GM12878 (cell line): ENCODE results near the gene ADAM29. TPM values are rescaled to one million over a fixed set of nuclear protein-coding genes. Genes with fewer than 3 reads are reported as not detected.
A peak's percentile ranks its signal among the peaks of the same experiment; 100 is the strongest.

Source experiments
- ATAC-seq: fragments of 200-7000 bp; cut with Tn5 transposase; 3 replicates; pipeline ENCODE4 v1.9.1; 2020; ENCODE audit warnings: mild to moderate bottlenecking, moderate library complexity
- BruUV-seq: library from RNA; stranded (reverse); fragments of 400-500 nt; replicated peaks from 2 replicates; lab custom pipeline; 2021; lab: Mats Ljungman, UMichigan
- CTCF ChIA-PET: fragments of 300-600 bp; sonication (Branson Sonifier 250); formaldehyde crosslinking; extraction: SDS; loops from one replicate; lab custom pipeline; 2021; ENCODE audit warnings: inconsistent platforms; lab: Yijun Ruan, JAX
- POLR2A ChIA-PET: fragments of 350-600 bp; formaldehyde crosslinking; extraction: SDS; loops from one replicate; lab custom pipeline; 2021; ENCODE audit warnings: inconsistent platforms; lab: Charles Lee
- RAD21 ChIA-PET: fragments of 300-600 bp; sonication (Branson Sonifier 250); formaldehyde crosslinking; loops from one replicate; lab custom pipeline; 2023; ENCODE audit warnings: antibody characterized with exemption; ENCODE audit not compliant: unreplicated experiment; lab: Charles Lee
- SMC1A ChIA-PET: fragments of 300-600 bp; sonication (Branson Sonifier 250); formaldehyde crosslinking; loops from one replicate; lab custom pipeline; 2023; ENCODE audit not compliant: unreplicated experiment, uncharacterized antibody; lab: Charles Lee
- DNase-seq: peaks from one replicate; pipeline ENCODE4 v3.0.0-alpha.2; 2011; ENCODE audit warnings: low read depth, low spot score
- FAIRE-seq: peaks from 3 replicates; lab custom pipeline; 2011; peaks lifted over from hg19 to GRCh38; lab: Jason Lieb, UNC
- H2AFZ ChIP-seq: 2 replicates; pipeline ENCODE4 v1.6.0; 2011; ENCODE audit warnings: low read depth, low read length, control low read depth; ENCODE audit not compliant: control insufficient read depth
- H3K27ac ChIP-seq: 2 replicates; pipeline ENCODE4 v1.5.1; 2011; ENCODE audit warnings: control low read depth; ENCODE audit not compliant: control insufficient read depth, insufficient read depth
- H3K27me3 ChIP-seq, 2 experiments: replicated peaks in 1 of 2; 2 replicates each; pipeline versions ENCODE4 v1.6.0 to v1.6.1; 2011; ENCODE audit warnings: low read length in 1 of 2; ENCODE audit not compliant: control insufficient read depth in 2 of 2, insufficient read depth in 2 of 2
- H3K36me3 ChIP-seq, 2 experiments: 2 replicates each; pipeline ENCODE4 v1.5.1; 2011; ENCODE audit warnings: low read length in 1 of 2; ENCODE audit not compliant: control insufficient read depth in 2 of 2, insufficient read depth in 2 of 2
- H3K4me1 ChIP-seq: 2 replicates; pipeline ENCODE4 v1.6.1; 2011; ENCODE audit warnings: mild to moderate bottlenecking, low read length, moderate library complexity, mixed read lengths; ENCODE audit not compliant: control insufficient read depth, insufficient read depth
- H3K4me2 ChIP-seq: 2 replicates; pipeline ENCODE4 v1.6.0; 2011; ENCODE audit warnings: control low read depth; ENCODE audit not compliant: control insufficient read depth, insufficient read depth
- H3K4me3 ChIP-seq: fragments of 200-600 bp; sonication (generic); 2 replicates; pipeline ENCODE4 v1.5.1; 2016
- H3K79me2 ChIP-seq: 2 replicates; pipeline ENCODE4 v1.6.0; 2011; ENCODE audit warnings: low read length; ENCODE audit not compliant: control insufficient read depth, insufficient read depth
- H3K9ac ChIP-seq: 2 replicates; pipeline ENCODE4 v1.8.0; 2011; ENCODE audit warnings: low read length, control low read depth, mixed read lengths; ENCODE audit not compliant: control insufficient read depth, insufficient read depth
- H3K9me3 ChIP-seq: replicated peaks from 3 replicates; pipeline ENCODE4 v1.5.1; 2011; ENCODE audit warnings: mild to moderate bottlenecking, low read length; ENCODE audit not compliant: control insufficient read depth, insufficient read depth
- H4K20me1 ChIP-seq: 2 replicates; pipeline ENCODE4 v1.6.0; 2011; ENCODE audit not compliant: control insufficient read depth, insufficient read depth
- ATF2 ChIP-seq: IDR thresholded peaks from 2 replicates; pipeline ENCODE4 v1.6.1; 2012; ENCODE audit warnings: low read length, inconsistent platforms
- BCL11A ChIP-seq: IDR thresholded peaks from 2 replicates; pipeline ENCODE4 v1.6.1; 2011; ENCODE audit warnings: low read depth, low read length
- CHD4 ChIP-seq: fragments of 200-600 bp; sonication (generic); IDR thresholded peaks from 2 replicates; pipeline ENCODE4 v1.6.1; 2016; ENCODE audit warnings: mild to moderate bottlenecking
- FOS ChIP-seq: IDR thresholded peaks from 3 replicates; pipeline ENCODE4 v1.6.1; 2011; ENCODE audit warnings: borderline replicate concordance; ENCODE audit not compliant: insufficient read length; ENCODE audit errors: extremely low read depth
- HCFC1 ChIP-seq: fragments of 150-350 bp; IDR thresholded peaks from 2 replicates; pipeline ENCODE4 v1.6.1; 2014; ENCODE audit warnings: low read length
- MEF2B ChIP-seq: fragments of 450-650 bp; IDR thresholded peaks from 2 replicates; pipeline ENCODE4 v1.6.1; 2018; ENCODE audit warnings: mild to moderate bottlenecking, moderate library complexity; ENCODE audit not compliant: partially characterized antibody, poor library complexity, severe bottlenecking
- NFIC ChIP-seq: IDR thresholded peaks from 2 replicates; pipeline ENCODE4 v1.6.1; 2012; ENCODE audit warnings: low read depth, mild to moderate bottlenecking, inconsistent platforms, low read length, moderate library complexity
- POU2F2 ChIP-seq: IDR thresholded peaks from 3 replicates; pipeline ENCODE4 v1.6.1; 2011; ENCODE audit warnings: low read depth, mild to moderate bottlenecking, low read length, borderline replicate concordance
- SMARCA5 ChIP-seq: fragments of 450-650 bp; IDR thresholded peaks from 2 replicates; pipeline ENCODE4 v1.6.1; 2017; ENCODE audit warnings: mild to moderate bottlenecking
- SMC3 ChIP-seq: IDR thresholded peaks from 2 replicates; pipeline ENCODE4 v1.6.1; 2011; ENCODE audit warnings: low read length, improper control_type of control experiment, borderline replicate concordance
- SP1 ChIP-seq: IDR thresholded peaks from one replicate; pipeline ENCODE4 v1.6.1; 2011; ENCODE audit warnings: low read depth, low read length
- YBX1 ChIP-seq: fragments of 450-650 bp; IDR thresholded peaks from 2 replicates; pipeline ENCODE4 v1.6.1; 2016; ENCODE audit warnings: antibody characterized with exemption
- ZNF274 ChIP-seq: IDR thresholded peaks from one replicate; pipeline ENCODE4 v1.8.0; 2011; ENCODE audit not compliant: insufficient read length, insufficient read depth
- WGBS: methylation state at CpG from one replicate; pipeline ENCODE4 v1.1.6; 2016; ENCODE audit warnings: low lambda C conversion rate; ENCODE audit not compliant: insufficient replicate concordance, insufficient coverage; ENCODE audit errors: missing lambda C conversion rate; 5-methylcytosine and 5-hydroxymethylcytosine counted together
- in situ Hi-C: fragments of 300-500 bp; cut with MboI; formaldehyde crosslinking; loops from 9 replicates; pipeline ENCODE4 v1.14.3; 2018; ENCODE audit warnings: mixed read lengths
- intact Hi-C: fragments of 100-400 bp; cut with micrococcal nuclease; formaldehyde crosslinking; loops from one replicate; pipeline ENCODE4 v1.14.2; 2022; ENCODE audit not compliant: unreplicated experiment
- polyA plus RNA-seq, 11 experiments: library from polyadenylated mRNA; depleted of rRNA in 4 of 11; unstranded in 6 of 11; stranded (reverse) in 5 of 11; fragments of >200 nt; fragmentation: Nextera tagmentation in 4 of 11; fragmentation: Illumina TruSeq in 1 of 11; extraction: Ambion mirVana in 4 of 11; extraction: Trizol in 1 of 11; gene quantifications; 1 replicate in 1 of 11; 2 replicates in 10 of 11; pipeline versions ENCODE4 v1.2.1 to v1.2.3, GENCODE V29; 2011 to 2016; ENCODE audit warnings: inconsistent platforms in 2 of 11, missing spikeins in 2 of 11, low read depth in 1 of 11
- total RNA-seq, 4 experiments: library from RNA; depleted of rRNA in 3 of 4; stranded (reverse); fragments of >200 nt in 3 of 4; fragmentation: Illumina TruSeq in 1 of 4; extraction: Trizol in 1 of 4; gene quantifications; 2 replicates each; pipeline versions ENCODE4 v1.2.1 to v1.2.3, GENCODE V29; 2013 to 2021
- TF ChIP-seq, protein P1 (sequence below): fragments of 450-650 bp; IDR thresholded peaks from 2 replicates; pipeline ENCODE4 v1.6.1; 2016; ENCODE audit warnings: mild to moderate bottlenecking

The ADAM29 gene
- total and polyA plus RNA-seq, 10 of the 15 experiments (the other 5 are each of a cell fraction or from before 2014, with no cell fraction given) = 0.04 to 0.20 (median 0.10) TPM; not detected in 7

DNA sequence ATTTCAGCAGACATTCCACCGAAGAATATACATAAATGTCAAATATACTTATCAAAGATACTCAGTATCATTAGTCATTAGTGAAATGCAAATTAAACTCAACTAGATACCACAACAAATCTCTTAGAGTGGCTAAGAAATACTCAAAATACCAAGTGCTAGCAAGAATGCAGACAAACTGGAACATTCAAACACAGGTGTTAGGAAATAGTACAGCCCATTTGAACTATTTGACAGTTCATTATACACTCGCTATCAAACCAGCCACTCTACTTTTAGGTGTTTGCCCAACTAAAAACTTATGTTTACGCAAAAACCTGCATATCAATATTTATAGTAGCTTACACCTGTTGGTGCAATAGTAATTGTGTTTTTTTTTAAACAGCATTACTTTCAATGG lies 8.8 kb downstream of the ADAM29 start:
- in situ Hi-C loops = loop anchor here (10.0 kb wide), 1 partner anchor 642 kb away; the partner anchor contains the start of genes CEP44 and FBXO8
- peaks cover 13% of the 10 kb centered on the region for H3K4me1 ChIP-seq
- H3K36me3 ChIP-seq = no peaks in the 10 kb centered on the region
- no peaks in the 10 kb centered on the region for H3K9me3 ChIP-seq
- CTCF ChIA-PET = interaction anchor here (2.1 kb wide), 1 partner anchor 52 kb away, joined by 6 read pairs; no protein-coding TSS in a partner anchor
- BruUV-seq = no TSS peak
- no peak overlapping the region for H3K4me3 ChIP-seq
- ATAC-seq = no peak
- no peaks in the 10 kb centered on the region for H4K20me1 ChIP-seq
- 61% methylated on average over 3 of the region's 3 CpGs for WGBS
- intact Hi-C loops = no loop called here
- no peak overlapping the region for H3K4me2 ChIP-seq
- H3K27me3 ChIP-seq = no peaks in the 10 kb centered on the region
- SMC1A ChIA-PET = interaction anchor here (1.4 kb wide), 1 partner anchor 10 kb away, joined by 4 read pairs; no protein-coding TSS in a partner anchor
- H3K27ac ChIP-seq = no peak overlapping the region; the same call in 1 of the 2 replicates
- TF ChIP-seq SMARCA5 = 0 out of 2 replicates have a peak, but pooled peaks have one; percentile 32
- no peak for TF ChIP-seq YBX1
- no peak for FAIRE-seq
- POLR2A ChIA-PET = interaction anchor here (0.6 kb wide), 1 partner anchor 798 kb away, joined by 4 read pairs; no protein-coding TSS in a partner anchor
- H3K79me2 ChIP-seq = no peaks in the 10 kb centered on the region
- no peak overlapping the region for H3K9ac ChIP-seq
- DNase-seq = no peak
- H2AFZ ChIP-seq = no peak overlapping the region
- RAD21 ChIA-PET = interaction anchor here (1.1 to 4.2 kb wide), 2 partner anchors 7 to 44 kb away, joined by 4 to 16 read pairs; partner anchors contain the start of gene ADAM29

- Histone ChIP-seq H3K4me2 (peak overlapping the region; percentile 55; the same call in 1 of the 2 replicates), H3K27me3 (no peaks in the 10 kb centered on the region), H2AFZ (peak overlapping the region; percentile 7; the same call in 1 of the 2 replicates), H3K9ac (peak overlapping the region; percentile 39), H3K27ac (peak overlapping the region; percentile 89), H4K20me1 (no peaks in the 10 kb centered on the region), H3K4me3 (no peak overlapping the region), H3K4me1 (peaks cover 13% of the 10 kb centered on the region), H3K79me2 (no peaks in the 10 kb centered on the region), H3K9me3 (no peaks in the 10 kb centered on the region), H3K36me3 (no peaks in the 10 kb centered on the region)
- ChIA-PET SMC1A (interaction anchor here (1.8 to 3.7 kb wide), 6 partner anchors 10 to 53 kb away, joined by 4 to 34 read pairs (median 9); partner anchors contain the start of gene ADAM29), CTCF (interaction anchor here (0.6 to 2.1 kb wide), 4 partner anchors 9 to 54 kb away, joined by 3 to 6 read pairs (median 5); no protein-coding TSS in a partner anchor), RAD21 (interaction anchor here (0.6 to 4.2 kb wide), 5 partner anchors 9 to 51 kb away, joined by 3 to 16 read pairs (median 4); partner anchors contain the start of gene ADAM29), POLR2A (interaction anchor here (0.7 to 1.7 kb wide), 2 partner anchors 11 to 18 kb away, joined by 4 to 7 read pairs; partner anchors contain the start of gene ADAM29)
- WGBS = 3% methylated on average over 4 of the region's 6 CpGs
- FAIRE-seq (no peak), ATAC-seq (peak; percentile 82), DNase-seq (peak; percentile 89)
- intact Hi-C loops = loop anchor here (2.0 kb wide), 1 partner anchor 53 kb away; no protein-coding TSS in a partner anchor
- BruUV-seq = no TSS peak
- in situ Hi-C loops = loop anchor here (10.0 kb wide), 1 partner anchor 643 kb away; the partner anchor contains the start of genes CEP44 and FBXO8
- peak; percentile 74 for TF ChIP-seq MEF2B
- no peak for TF ChIP-seq FOS
- 0 out of 2 replicates have a peak, but pooled peaks have one; percentile 30 for TF ChIP-seq NFIC
- 0 out of 2 replicates have a peak, but pooled peaks have one; percentile 19 for TF ChIP-seq SMC3
- no peak for TF ChIP-seq ATF2
- TF ChIP-seq ZNF274 = no peak
- TF ChIP-seq HCFC1 = no peak
- peak; percentile 67; the same call in 1 of the 2 replicates for TF ChIP-seq BCL11A
- TF ChIP-seq POU2F2 = peak; percentile 79; the same call in 2 of the 3 replicates
- TF ChIP-seq SP1 = peak; percentile 47
- TF ChIP-seq, protein P1, sequence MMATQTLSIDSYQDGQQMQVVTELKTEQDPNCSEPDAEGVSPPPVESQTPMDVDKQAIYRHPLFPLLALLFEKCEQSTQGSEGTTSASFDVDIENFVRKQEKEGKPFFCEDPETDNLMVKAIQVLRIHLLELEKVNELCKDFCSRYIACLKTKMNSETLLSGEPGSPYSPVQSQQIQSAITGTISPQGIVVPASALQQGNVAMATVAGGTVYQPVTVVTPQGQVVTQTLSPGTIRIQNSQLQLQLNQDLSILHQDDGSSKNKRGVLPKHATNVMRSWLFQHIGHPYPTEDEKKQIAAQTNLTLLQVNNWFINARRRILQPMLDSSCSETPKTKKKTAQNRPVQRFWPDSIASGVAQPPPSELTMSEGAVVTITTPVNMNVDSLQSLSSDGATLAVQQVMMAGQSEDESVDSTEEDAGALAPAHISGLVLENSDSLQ = peak; percentile 58; the same call in 1 of the 2 replicates
- TF ChIP-seq CHD4 = no peak
Measured at GRCh38 chr4:174928174-174928573, 10.0 kb downstream of the ADAM29 start.
